Esophagus squamous epithelium (tissue), 4 donors: ENCODE data around the gene TNS1.

Source experiments
- CTCF ChIP-seq, 6 experiments: fragments of 450-650 bp in 4 of 6; fragments of 200-600 bp in 2 of 6; sonication (generic) in 2 of 6; IDR thresholded peaks; one replicate each; pipeline ENCODE4 v1.5.1; 2016 to 2019; ENCODE audit warnings: antibody characterized with exemption in 6 of 6, mild to moderate bottlenecking in 4 of 6, moderate library complexity in 4 of 6
- POLR2A ChIP-seq, 4 donors: fragments of 450-650 bp; IDR thresholded peaks; one replicate each; pipeline ENCODE4 v1.6.1; 2017; ENCODE audit warnings: antibody characterized with exemption in 4 of 4, mild to moderate bottlenecking in 4 of 4, moderate library complexity in 3 of 4

GRCh38 chr2:217790195-217790594 lies 212.6 kb downstream of the TNS1 start:
- TF ChIP-seq CTCF (IDR thresholded peaks at IDR 0.05) (no peak), POLR2A (IDR thresholded peaks at IDR 0.05) (no peak)
